CD4-positive, alpha-beta T cell treated with Interleukin-1 beta for 1 hour (primary cell): ENCODE results near the gene AIFM2.
"Not testable (repeated sequence)": the region's sequence is repeated elsewhere in the genome, so short reads cannot be mapped to it uniquely, and the experiment has no call there.

ENCODE experiments used
- DNase-seq, 2 donors: peaks; one replicate each; pipeline ENCODE4 v3.0.0-alpha.2; 2020 to 2022

AIFM2 gene

DNA sequence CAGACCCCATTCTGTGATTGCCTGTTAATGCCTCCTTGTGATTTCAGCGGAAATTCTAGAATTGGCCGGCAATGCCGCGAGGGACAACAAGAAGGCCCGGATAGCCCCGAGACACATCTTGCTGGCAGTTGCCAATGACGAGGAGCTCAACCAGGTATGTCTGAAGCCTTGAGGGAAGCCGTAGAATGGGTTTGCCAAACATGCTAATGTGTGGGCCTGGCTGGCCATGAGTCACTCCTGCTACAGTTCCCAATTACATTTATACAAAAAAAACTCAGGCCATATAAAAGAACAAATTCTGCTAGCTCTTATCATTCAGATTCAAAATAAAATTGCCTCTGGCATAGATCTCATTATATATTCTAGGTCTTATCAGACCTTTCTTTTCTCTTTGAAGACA, 42.6 kb downstream of the AIFM2 start:
- no peak for DNase-seq

DNA sequence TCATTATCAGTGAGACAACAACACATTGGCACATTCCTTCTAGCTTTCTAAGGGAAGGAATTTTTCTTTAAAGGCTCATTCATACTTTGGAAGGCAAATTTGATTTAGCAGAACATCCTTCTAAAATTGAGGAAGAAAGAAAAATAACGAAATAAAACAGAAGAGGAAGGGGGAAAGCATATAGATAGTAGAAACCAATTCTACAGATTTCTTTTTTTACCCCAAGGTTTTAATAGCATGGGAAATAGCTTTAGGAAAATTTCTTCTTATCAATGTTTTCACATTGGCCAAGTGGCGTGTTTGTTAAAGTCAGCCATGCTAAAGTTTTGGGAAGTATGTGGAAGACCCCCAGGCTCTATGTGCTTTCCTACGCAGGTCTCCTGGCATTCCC, 44.3 kb downstream of the AIFM2 start:
- no peak for DNase-seq

DNA sequence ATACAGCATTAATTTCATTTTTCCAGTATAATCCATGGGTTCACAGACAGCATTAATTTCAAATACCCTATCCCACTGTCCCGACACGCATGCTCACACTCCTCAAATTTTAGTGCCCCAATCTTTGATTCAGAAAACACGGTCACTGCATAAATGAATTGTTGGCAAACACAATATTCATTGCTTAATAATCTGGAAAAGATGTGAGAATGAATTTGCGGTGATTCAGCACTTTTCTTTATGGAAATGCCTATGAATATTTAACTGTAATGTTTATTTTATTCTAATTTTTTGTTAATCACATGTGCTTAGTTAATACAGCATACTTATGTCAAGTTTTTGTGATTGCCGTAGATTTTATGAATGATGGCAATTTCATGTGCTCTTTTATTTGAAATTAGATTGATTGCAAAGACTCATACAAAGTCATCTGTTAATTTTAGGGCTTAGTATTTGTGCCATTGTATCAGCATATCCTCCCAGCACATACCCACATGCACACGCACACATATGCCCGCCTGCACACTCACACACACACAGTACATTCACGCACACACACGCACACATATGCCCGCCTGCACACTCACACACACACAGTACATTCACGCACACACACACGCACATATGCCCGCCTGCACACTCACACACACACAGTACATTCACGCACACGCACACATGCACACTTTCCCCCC, 44.9 kb downstream of the AIFM2 start:
- DNase-seq, result no peak

DNA sequence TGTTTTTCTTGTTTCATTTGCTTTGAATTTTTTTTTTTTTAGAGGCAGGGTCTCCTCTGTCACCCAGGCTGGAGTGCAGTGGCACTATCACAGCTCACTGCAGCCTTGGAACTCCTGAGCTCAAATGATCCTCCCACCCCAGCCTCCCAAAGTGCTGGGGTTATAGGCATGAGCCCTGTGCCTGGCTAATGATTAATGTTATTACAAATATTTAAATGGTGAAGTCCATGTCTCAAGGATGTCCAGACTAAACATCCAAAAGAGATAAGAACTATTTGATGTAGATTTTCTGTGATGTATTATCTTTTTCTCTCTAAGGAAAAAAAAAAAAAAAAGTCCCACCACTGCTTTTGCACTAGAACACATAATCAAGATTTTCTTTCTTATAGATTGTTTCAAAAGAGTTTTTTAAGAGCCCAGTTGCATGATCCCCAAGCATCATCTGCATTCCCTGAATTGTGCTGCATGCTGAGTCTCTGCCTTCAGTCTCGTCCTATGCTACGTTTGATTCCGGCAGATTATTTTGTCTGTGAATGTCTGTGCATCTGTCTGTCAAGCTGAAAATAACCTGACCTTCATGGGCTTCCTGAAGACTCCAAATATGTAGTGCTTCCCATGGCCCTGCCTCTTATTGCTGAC, 46.5 kb downstream of the AIFM2 start:
- DNase-seq, result no peak

DNA sequence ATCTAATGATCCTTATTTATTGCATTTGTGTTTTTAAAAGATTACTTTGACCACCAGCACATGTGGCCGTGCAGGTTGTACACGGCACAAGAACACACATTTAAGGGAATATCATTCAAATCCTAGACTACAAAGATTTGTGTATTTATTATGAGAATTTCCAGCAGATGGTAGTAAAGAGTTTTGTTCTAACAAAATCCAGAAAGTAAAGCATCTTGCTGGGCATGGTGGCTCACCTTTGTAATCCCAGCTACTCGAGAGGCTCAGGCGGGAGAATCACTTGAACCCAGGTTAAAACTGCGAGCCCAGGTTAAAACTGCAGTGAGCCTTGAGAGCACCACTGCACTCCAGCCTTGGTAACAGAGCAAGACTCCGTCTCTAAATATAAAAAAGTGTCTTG, 48.4 kb downstream of the AIFM2 start:
- peak in 1 of 2 donors; percentile 13 for DNase-seq

DNA sequence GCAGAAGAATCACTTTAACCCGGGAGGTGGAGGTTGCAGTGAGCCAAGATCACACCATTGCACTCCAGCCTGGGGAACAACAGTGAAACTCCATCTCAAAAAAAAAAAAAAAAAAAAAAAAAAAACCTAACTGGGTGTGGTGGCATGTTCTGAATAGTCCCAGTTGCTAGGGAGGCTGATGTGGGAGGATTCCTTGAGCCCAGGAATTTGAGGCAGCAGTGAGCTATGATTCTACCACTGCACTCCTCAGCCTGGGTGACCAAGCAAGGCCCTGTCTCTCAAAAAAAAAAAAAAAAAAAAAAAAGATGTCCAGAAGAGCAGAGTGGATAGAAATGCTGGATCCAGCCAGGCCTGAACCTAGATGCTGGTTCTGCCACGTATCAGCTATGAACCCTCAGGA, 51.8 kb downstream of the AIFM2 start:
- not testable (repeated sequence) for DNase-seq

DNA sequence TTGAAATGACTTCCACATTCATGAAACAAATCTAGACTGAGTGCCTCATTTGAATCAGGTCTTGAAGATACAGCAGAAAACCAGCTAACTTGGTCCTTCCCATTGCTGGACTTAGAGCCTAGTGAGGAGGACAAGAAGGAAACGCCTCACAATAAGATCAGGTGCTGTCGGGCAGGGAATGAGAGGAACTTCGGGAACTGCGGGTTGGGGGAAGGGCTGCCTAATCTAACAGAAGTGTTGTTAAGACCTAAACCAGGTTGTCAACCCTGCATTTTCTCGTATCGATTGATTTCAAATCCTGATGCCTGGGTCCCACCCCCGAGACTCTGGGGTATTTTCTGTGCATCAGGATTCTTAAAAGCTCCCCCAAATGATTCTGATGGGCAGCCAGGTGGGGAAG, 53.7 kb downstream of the AIFM2 start:
- DNase-seq, result no peak

DNA sequence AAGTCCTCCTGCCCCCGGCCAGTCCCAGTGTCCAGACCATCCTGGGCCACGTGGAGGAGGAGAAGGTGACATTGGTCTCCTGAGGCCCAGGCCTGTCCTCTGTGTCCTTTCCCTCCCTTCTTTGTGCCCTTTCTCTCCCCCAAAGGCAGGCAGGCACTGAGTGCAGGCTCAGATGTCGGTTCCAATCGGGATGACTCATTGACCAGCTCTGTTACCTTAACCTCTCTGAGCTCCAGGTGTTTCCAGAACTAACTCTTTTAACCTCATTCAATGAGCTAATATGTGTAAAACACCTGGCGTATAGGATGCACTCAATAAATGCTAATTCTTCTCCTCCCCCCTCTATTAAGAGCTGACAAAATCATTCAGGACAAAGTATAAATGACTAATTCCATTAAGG, 54.3 kb downstream of the AIFM2 start:
- DNase-seq, result no peak

DNA sequence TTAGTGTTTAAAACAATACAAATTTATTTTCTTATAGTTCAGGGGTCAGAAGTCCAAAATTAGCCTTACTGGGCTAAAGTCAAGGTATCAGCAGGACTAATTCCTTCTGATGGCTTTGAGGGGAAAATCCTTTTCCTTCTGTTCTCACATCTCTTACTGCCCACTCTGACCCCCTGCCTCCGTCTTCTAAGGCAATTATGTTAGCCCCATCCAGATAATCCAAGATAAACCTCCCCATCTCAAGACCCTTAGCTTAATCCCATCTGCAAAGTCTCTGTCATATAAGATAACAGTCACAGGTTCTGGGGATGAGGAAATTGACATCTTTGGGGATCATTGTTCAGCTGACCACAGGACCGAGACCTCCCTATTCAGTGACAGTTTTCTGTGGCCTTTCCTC, 57.7 kb downstream of the AIFM2 start:
- no peak for DNase-seq

DNA sequence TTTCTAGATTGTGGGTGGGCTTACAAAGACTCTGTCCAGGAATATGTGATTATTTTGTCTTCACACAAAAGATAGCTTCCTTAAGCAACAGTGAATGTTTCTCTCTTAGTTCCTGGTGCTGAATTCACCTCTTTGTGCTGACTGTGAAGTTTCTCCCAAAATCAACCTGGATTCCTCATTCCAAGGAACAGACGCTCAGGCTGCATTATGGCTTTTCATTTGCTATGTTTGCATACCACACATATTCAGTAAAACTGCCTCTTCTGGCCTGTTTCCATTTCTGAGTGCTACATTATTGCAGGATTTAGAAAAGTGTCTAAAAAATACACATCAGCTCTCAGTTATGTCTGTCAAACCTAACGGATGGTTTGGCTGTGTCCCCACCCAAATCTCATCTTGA, 58.5 kb downstream of the AIFM2 start:
- DNase-seq, result no peak

DNA sequence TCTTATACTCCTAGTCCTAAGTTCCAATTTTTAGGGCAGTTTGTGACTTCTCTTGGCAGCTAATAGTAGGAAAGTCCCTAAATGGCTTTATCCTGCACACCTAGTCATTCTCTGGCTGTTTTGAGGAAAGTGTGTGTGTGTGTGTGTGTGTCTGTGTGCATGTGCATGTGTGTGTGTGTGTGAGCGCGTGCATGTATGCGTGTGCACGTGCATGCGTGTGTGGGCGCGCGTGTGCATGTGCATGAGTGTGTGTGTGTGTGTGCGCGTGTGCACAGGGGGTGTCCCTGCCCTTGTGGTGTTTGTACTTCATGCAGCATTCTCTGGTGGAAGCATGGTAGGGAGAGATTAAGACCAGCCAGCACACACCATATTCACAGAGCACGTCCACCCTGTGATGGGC, 61.8 kb downstream of the AIFM2 start:
- no peak for DNase-seq

DNA sequence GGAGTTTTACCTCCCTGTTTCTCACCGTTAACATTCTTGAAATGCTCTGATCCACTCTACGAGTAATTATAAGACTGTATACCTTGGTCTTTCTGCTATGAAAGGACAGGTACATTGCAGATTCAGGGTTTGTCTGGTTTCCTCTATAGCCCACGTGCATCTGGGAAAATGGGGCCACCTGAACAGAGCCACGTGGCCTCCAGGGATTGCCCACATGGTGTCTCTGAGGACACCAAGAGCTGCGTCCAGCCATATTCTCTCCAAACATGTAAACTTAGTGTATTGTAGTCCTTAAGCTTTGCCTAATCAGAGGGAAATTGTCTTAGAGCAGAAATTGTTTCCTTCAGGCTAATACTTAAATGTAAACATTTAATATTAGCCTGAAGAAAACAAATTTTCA, 63.3 kb downstream of the AIFM2 start:
- DNase-seq, result no peak

DNA sequence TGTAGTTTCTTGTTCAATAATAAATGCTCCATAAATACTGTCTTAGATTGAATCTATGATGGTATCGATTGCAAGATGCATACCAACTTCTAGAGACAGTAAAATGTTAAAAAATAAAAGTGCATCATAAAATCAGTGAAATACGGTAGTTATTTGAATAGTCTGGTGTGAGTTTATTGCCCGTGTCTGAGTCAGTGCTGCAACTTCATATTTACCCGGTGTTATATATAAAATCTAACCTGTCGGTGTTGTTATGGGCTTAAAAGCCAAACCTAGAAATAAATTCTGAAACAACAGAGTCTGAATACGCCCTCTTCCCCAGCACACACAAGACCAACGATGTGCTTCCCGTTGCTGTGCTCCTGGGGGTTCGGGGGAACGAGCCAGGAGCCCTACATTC, 63.7 kb downstream of the AIFM2 start:
- DNase-seq, result no peak

DNA sequence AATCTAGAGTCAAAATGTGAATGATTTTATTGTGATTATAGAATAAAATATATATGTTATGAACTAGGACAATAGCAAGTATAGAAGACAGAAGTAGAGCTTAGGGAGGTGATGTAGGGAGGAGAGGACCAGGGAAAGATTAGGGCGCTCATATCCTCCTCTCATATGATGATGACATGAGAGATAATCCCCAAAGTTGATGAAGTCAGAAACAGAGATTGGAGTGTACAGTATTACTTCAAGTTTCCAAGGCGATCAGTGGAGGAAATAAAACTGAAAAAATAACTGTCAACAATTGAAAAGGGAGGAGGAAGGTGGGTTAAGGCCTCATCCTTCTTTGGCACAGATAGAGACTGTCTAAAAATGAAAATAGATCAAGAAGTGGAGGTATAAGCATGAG, 65.0 kb downstream of the AIFM2 start:
- DNase-seq, result no peak

DNA sequence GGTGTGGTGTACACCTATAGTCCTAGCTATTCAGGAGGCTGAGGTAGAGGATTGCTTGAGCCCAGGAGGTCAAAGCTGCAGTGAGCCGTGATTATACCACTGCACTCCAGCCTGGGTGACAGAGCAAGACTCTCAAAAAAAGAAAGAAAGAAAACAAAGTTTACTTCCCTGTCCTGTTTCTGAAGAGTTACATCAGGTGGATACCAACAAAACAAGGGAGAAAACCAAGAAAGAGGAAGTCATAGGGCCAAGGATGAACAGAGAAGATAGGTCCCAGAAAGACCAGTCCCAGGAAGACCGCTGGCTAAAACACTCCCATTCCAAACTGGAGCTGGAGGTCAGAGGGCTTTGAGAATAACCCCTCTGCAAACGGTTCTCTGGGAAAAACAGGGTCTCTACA, 66.4 kb downstream of the AIFM2 start:
- DNase-seq, result no peak

DNA sequence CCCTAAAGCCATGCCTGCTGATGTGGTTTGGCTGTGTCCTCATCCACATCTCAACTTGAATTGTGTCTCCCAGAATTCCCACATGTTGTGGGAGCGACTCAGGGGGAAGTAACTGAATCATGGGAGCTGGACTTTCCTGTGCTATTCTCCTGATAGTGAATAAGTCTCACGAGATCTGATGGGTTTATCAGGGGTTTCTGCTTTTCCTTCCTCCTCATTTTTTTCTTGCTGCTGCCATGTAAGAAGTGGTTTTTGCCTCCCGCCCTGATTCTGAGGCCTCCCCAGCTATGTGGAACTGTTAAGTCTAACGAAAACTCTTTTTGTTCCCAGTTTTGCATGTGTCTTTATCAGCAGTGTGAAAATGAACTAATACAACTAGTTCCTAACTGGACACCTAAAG, 68.1 kb downstream of the AIFM2 start:
- no peak for DNase-seq

DNA sequence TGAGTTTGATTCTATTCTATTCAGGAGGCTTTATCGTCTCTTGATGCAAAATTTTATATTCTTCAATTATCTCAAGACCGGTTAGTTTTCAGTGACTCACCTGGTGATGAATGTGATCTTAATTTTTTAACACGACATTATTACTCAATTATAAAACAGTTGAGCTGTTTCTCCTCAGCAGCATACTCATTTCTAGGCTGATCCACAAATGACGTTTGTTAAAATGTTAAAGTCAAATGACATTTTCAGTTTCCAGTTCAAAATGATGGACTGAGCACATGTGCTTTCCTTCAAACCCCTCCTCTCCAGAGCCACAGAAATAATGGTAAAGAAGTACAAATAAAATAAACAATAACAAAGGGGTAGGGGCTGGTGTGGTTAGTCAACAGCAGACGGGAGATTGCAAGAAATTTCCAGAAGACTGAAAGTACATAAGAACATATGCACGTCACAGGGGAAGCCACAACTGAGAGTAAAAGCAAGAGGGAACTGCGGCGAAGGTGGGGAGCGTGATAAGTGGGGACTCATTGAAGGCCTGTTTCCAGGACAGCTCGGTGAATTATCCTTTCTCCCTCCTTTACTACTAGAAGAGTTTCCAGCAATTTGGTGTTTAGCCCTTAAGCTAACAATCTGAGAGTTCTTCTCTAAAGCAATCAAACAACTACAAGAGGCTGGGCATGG, 69.1 kb downstream of the AIFM2 start:
- no peak for DNase-seq
